C4-2B (cell line): ENCODE results near the gene SPECC1L.

Experiments
- H3K27ac ChIP-seq: fragments of 450-650 bp; 2 replicates; pipeline ENCODE4 v1.5.1; 2017
- ZFX ChIP-seq: fragments of 450-650 bp; IDR thresholded peaks from 2 replicates; pipeline ENCODE4 v1.6.1; 2017
- TF ChIP-seq, protein P1 (sequence below): fragments of 450-650 bp; conservative IDR thresholded peaks from 2 replicates; pipeline ENCODE4 v1.5.1; 2017; ENCODE audit warnings: mild to moderate bottlenecking

SPECC1L gene

DNA sequence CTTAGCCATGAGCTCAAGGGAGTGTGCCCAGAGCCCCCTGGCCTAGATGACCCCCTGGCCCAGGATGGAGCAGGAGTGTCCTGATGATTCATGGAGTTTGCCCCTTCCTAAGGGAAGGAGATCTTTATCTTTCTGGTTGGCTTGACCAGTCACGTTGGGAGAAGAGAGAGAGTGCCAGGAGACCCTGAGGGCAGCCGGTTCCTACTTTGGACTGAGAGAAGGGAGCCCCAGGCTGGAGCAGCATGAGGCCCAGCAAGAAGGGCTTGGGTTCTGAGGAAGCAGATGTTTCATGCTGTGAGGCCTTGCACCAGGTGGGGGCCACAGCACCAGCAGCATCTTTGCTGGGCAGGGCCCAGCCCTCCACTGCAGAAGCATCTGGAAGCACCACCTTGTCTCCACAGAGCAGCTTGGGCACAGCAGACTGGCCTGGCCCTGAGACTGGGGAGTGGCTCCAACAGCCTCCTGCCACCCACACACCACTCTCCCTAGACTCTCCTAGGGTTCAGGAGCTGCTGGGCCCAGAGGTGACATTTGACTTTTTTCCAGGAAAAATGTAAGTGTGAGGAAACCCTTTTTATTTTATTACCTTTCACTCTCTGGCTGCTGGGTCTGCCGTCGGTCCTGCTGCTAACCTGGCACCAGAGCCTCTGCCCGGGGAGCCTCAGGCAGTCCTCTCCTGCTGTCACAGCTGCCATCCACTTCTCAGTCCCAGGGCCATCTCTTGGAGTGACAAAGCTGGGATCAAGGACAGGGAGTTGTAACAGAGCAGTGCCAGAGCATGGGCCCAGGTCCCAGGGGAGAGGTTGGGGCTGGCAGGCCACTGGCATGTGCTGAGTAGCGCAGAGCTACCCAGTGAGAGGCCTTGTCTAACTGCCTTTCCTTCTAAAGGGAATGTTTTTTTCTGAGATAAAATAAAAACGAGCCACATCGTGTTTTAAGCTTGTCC lies 171.0 kb downstream of the SPECC1L start:
- TF ChIP-seq, protein P1, sequence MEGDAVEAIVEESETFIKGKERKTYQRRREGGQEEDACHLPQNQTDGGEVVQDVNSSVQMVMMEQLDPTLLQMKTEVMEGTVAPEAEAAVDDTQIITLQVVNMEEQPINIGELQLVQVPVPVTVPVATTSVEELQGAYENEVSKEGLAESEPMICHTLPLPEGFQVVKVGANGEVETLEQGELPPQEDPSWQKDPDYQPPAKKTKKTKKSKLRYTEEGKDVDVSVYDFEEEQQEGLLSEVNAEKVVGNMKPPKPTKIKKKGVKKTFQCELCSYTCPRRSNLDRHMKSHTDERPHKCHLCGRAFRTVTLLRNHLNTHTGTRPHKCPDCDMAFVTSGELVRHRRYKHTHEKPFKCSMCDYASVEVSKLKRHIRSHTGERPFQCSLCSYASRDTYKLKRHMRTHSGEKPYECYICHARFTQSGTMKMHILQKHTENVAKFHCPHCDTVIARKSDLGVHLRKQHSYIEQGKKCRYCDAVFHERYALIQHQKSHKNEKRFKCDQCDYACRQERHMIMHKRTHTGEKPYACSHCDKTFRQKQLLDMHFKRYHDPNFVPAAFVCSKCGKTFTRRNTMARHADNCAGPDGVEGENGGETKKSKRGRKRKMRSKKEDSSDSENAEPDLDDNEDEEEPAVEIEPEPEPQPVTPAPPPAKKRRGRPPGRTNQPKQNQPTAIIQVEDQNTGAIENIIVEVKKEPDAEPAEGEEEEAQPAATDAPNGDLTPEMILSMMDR = no peak
- no peak for TF ChIP-seq ZFX
- H3K27ac ChIP-seq = no peak overlapping the region

DNA sequence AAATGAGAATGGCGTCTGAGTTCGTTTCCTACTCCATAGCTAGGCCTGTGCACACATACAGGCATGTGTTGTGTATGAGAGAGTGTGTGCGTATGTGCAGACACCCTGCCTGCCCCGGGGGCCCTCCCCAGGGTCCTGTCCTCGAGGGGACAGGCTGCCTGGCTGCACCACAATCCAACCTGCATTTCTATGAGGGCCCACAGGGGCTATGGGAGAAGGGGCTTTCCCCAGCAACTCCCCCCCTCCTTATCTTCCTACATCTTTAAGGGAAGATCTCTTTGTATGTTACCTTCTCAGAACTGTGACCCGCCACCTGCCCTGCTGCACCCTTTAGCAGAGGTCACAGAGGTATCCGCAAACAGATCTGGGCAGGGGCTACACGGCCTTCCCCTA lies 171.7 kb downstream of the SPECC1L start:
- no peak overlapping the region for H3K27ac ChIP-seq
- TF ChIP-seq, protein P1 = no peak
- TF ChIP-seq ZFX = no peak

DNA sequence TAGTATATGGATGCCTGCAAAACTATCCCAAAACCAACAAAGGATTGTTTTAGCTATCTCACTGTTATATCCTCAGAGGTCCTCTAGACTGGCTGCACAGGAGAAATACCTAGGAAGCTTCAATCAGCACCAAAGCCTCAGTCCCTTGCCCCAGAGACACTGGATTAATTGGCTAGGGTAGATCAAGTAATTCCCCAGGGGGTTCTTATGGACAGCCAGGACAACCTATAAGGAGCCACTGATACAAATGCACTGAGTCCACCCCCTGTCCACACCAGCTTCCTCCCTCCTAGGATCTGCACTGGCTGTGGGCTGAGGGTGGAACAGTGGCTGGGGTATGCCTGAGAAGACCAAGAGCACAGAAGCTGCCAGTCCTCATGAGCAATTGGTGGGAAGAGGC lies 173.0 kb downstream of the SPECC1L start:
- H3K27ac ChIP-seq = no peak overlapping the region
- TF ChIP-seq ZFX = no peak
- TF ChIP-seq, protein P1 = no peak

DNA sequence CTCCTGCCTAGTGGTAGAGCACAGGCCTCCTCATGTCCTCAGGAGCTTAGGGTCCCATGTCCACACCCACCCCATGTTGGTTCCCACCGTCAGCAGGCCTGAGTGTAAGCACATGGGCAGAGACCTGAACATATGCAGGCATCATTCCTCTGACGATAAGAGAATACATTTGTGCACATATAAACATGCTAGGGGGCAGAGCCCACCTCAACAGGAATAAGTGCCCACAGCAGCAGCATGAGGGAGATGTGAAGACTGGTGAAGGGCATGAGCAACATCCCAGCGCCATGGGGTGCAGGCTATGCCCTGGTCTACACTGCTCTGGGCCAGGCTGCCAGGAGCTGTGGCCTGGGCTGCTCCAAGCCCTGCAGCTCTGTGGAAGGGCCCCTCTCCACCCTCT lies 173.6 kb downstream of the SPECC1L start:
- no peak overlapping the region for H3K27ac ChIP-seq
- no peak for TF ChIP-seq ZFX
- TF ChIP-seq, protein P1 = no peak

DNA sequence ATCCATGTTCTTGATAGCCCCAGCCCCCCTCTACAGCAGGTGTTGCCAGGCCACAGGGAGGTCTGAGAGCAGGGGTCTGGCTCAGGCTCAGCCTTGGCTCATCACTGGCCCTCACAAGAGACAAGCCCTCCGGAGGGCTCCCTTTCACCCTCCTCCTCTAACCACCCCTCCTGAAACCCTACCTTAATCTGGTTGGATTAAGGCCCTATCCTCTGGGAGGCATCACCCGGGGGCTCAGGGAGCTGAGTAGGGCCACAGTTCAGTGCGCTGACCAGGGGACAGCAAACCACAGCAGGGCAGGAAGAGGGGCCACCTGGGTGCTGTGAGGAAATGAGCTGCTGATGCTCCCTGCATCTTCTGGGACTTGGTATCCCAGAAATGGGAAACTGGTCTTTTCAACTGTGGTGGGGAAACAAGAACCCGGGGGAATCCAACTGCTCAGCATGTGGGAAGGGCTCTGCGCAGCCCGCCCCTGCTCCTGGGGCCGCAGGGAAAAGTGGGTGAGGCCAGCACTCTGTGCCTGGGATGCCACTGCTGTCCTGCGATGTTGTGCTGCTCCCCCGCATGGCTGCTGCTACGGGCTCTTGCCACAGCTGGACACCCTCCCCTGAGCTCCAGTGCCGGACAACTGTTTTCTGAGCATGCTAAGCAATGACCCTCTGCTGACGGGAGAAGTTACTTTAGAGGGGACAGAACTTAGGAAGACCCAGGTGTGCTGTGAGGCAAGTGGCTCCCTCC lies 174.3 kb downstream of the SPECC1L start:
- TF ChIP-seq, protein P1 = no peak
- TF ChIP-seq ZFX = no peak
- no peak overlapping the region for H3K27ac ChIP-seq

DNA sequence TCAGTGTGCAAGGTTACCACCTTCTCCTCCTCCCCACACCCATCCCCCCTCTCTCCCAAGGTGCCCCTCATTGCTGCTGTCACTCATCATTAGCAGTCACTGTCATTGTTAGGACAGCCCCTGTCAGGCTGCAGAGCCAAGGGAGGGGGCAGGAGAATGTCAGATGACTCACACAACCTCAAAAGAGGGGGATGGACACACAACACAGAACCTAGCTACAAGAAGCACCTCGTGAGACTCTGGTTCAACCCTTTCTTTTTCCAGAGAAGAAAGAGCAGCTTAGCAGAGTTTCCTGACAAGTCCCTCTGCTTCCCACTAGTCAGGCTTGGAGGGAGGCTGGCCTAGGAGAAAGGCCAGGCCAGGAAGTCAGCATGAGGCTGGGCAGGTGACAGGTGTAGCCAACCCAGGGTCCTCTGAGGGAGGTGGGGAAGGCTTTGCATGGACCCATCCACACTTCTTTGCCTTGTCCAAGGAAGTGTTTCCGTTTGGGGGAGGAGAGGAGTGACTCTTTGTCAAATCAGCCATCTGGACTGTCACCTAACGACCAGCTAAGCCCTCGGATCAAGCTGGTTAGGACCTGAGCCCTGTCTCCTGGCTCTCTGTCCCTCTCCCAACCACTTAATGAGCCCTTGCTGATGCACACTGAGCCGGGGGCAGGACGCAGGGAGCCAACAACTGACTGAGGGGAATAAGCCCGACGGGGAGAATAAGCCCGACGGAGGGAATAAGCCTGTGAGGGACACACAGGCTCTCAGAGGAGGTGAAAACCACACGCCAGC lies 175.0 kb downstream of the SPECC1L start:
- no peak overlapping the region for H3K27ac ChIP-seq
- TF ChIP-seq, protein P1 = no peak
- TF ChIP-seq ZFX = no peak
